Posterior cingulate gyrus (tissue), 11 donors: ENCODE results near the gene GALNT14.

Experiments used
- DNase-seq, 10 donors: peaks; one replicate each; pipeline versions ENCODE4 v3.0.0 to v3.0.0-alpha.2; 2020 to 2021; ENCODE audit warnings: mixed read lengths in 3 of 10
- intact Hi-C: fragments of 100-400 bp; cut with DNase I; formaldehyde crosslinking; loops from one replicate; pipeline ENCODE4 v1.15.1; 2023

Gene GALNT14

DNA sequence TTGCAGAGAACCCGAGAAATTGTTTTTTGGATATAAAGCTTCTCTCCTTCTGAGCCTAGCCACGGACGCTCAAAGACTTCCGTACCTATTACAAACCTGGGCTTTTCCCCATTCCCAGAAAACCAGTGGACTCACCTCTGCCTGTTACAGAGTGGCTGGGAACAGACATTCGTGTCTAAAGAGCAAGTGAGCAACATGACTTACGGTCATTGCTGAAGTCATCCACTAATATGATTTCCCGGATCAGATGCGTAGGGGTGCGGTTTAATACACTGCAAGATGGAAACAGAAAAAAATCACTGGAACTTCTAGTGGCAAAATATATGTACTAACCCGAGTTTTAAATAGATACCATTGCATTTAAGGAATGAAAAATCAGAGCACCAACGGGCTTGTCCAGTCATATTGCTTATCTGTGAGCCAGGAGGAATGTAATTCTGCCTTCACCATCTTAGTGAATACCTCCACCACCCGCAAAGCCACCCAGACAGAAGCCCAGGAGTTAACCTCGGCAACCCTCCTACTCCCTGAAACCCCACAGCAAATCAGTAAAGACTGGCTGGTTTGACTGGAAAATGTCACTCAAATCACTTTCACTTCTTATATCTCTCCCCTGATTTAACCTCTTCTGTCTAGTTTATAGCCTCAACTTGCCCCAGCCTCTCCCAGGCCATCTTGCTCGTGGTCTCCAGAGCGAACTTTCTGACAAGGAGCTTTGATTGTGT is 179.9 kb downstream of the GALNT14 start:
- intact Hi-C loops: no loop called here
- DNase-seq: no peak

DNA sequence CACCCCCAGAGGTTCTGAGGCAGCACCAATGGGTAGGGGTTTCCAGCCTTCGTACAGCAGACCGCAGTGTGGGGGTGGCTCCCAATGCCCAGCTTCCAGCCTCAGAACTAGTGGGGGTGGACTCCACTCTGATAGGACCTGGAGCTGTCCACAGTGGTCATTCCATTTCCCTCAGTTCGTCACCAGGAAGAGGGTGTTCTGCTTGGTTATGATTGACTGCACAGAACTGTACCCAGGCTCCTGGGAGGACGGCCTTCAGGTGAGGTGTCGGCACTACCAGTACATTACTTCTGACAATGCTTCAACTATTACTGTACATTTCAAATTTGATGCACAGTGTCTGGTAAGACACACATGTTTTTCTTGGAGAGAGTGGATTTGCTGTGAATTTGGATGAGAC is 180.6 kb downstream of the GALNT14 start:
- intact Hi-C loops: no loop called here
- DNase-seq: no peak

DNA sequence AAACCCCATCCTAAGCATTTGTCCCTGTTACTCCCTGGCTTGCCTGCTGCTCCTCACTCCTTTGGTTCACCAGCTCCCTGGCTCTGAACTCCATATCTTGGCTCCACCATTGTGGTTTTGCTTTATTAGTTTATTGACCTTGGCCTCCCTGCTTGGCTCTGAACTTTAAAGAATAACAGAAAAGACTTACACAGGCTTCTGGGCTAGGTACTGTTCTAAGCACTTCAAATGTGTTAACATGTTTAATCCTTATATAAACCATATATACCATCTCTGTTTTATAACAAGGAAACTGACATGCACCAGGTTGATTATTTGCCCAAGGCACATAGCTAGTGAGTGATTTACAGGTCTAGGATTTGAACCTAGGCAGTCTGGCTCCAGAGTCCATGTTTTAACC is 181.2 kb downstream of the GALNT14 start:
- intact Hi-C loops: no loop called here
- DNase-seq: no peak

- intact Hi-C loops: no loop called here
- DNase-seq: peak in 1 of 10 donors; percentile 65
Measured at GRCh38 chr2:30955516-30956132, 182.6 kb downstream of the GALNT14 start.

DNA sequence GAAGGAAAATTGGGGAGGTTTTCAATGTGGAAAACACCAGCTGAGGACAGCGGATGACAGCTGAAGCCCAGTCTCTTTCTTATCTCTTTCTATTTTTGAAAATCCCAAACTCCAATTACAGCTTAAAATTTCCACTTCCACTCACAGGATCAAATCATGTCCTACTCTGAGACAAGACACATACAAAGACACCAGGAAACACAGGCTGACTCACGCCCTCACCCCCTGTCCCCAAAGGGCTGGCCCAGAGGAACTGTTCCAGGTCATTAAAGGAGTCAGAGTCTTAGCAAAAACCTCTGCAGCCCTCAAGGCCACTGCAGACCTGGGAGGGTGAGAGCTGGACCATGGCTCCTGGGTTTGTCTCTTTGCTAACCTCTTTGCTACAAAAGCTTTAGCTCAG is 187.9 kb downstream of the GALNT14 start:
- peak in 1 of 10 donors; percentile 28 for DNase-seq
- intact Hi-C loops: no loop called here

DNA sequence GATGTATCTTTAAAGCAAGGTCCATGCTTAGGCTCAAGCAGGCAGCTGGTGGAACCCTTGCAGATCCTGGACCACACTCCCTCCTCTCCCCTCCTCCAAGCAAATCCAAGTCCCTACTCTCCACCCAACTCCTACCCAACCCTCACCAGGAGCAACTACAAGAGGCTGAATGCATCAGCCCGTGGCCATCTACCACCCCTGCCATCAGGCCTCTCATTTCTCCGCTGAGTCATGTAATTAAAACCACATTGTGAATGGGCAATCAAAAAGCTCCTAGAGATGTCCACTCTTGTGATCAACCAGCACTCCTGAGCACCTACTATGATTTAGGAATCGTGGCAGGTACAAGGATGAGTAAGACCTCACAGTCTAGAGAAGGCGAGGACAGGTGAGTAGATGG is 188.8 kb downstream of the GALNT14 start:
- intact Hi-C loops: no loop called here
- DNase-seq: no peak

GRCh38 chr2:30948857-30949256 is 189.4 kb downstream of the GALNT14 start:
- peak in 1 of 10 donors; percentile 28 for DNase-seq
- intact Hi-C loops: no loop called here

DNA sequence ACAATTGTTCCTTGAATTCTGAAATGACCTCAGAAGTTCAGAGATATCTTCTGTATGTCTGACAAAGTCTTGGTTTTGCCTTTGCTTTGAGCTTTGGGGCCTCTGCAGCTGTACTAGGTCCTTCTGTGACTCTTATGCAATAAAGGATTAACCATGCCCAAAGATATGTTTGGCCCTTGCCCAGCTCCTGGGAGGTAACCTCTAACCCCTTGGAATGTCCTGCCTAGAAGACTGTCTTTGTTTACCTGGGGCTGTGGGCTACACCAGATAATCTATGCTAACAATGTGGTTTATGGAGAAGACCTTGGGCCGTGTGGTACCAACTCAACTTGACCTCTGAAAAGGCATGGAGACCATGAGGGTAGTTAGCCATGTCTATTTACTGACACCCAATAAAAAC is 190.1 kb downstream of the GALNT14 start:
- intact Hi-C loops: no loop called here
- no peak for DNase-seq

DNA sequence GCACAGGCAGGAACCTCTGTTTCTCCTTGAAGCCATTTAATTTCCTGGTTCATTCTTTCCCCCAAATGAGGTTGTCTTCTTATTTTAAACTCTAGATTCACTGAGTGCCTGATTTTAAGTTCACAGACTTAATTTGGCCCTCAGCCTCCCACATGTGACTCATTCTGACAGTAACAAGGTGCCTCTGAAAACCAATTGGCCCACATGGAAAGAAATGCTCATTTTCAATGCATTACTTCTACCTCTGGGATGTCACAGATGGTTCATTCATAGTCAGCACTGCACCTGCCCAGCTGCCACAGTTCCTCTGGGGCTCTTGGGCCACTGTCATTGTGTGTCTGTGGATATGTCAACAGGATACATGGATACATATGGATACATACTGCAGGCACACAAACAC is 190.6 kb downstream of the GALNT14 start:
- intact Hi-C loops: no loop called here
- peak in 1 of 10 donors; percentile 58 for DNase-seq

- DNase-seq: no peak
- intact Hi-C loops: no loop called here
Measured at GRCh38 chr2:30942419-30942818, 195.8 kb downstream of the GALNT14 start.

GRCh38 chr2:30940839-30941238 is 197.4 kb downstream of the GALNT14 start:
- no peak for DNase-seq
- intact Hi-C loops: no loop called here

GRCh38 chr2:30939364-30939763 is 198.9 kb downstream of the GALNT14 start:
- DNase-seq: no peak
- intact Hi-C loops: no loop called here

- no peak for DNase-seq
Measured at GRCh38 chr2:30938196-30938595, 200.0 kb downstream of the GALNT14 start.

DNA sequence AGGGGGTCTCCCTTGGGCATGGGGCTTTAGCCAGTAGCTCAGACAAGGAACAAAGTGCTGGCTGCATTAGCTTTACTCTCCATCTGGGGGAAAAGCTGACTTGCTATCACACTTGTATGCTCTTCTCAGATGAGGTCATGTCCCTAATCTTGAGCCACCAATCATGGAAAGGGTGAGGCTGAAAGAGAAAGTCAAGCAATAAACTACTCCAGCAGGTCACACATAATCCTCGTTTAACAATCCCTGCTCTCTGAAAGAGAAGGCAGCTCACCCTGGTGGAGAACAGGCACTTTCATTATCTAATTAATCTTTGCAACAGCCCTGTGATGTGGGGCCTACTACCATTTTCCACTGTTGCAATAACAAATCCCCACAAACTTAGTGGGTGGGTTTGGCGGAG is 201.3 kb downstream of the GALNT14 start:
- intact Hi-C loops: no loop called here
- DNase-seq: no peak

More at GRCh38 chr2:30938196-30938595, 200.0 kb downstream of the GALNT14 start:
- intact Hi-C loops: no loop called here

DNA sequence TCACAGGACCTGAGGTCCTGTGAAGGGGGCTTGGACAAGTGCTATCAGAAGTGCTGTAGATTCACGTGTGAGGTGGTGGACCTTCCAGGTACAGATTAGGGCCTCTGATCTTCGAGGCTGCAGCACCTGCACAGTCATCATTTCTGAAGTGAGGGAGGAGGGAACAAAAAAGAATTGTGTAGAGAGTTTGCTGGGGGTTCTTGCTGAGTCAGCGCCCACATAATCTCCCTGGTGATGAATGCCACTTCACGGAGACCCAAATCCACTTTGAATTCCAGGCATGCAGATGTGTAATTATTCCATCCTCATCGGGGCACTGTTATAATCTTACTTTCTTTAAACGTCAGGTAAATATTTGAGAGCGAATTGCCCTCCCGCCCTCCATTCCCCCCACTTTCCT is 202.4 kb downstream of the GALNT14 start:
- intact Hi-C loops: no loop called here
- no peak for DNase-seq

- intact Hi-C loops: no loop called here
- DNase-seq: peak in 8 of 10 donors; percentile 55 to 92 (median 71)
Measured at GRCh38 chr2:30934066-30934465, 204.2 kb downstream of the GALNT14 start.

- peak in 1 of 10 donors; percentile 18 for DNase-seq
- intact Hi-C loops: no loop called here
Measured at GRCh38 chr2:30933496-30933895, 204.7 kb downstream of the GALNT14 start.

DNA sequence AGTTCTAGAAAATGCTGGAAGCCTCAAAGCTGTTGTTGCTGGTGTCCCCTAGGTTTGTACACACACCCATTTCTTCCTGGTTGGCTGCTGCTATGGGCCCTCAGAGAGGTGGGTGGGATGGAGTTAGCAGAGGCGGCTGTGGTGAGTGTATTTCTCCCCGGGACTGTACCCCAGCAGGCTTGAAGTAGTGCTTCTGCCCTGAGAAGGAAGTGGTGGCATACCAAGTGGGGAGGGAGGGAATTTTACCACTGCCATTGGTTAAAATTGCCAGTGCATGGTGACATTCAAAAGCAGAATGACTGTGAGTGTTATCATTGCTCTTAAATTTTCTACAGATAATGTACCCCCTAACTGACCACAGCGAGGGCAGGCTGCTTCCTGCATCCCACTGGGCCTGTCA is 205.4 kb downstream of the GALNT14 start:
- intact Hi-C loops: no loop called here
- DNase-seq: peak in 1 of 10 donors; percentile 42

DNA sequence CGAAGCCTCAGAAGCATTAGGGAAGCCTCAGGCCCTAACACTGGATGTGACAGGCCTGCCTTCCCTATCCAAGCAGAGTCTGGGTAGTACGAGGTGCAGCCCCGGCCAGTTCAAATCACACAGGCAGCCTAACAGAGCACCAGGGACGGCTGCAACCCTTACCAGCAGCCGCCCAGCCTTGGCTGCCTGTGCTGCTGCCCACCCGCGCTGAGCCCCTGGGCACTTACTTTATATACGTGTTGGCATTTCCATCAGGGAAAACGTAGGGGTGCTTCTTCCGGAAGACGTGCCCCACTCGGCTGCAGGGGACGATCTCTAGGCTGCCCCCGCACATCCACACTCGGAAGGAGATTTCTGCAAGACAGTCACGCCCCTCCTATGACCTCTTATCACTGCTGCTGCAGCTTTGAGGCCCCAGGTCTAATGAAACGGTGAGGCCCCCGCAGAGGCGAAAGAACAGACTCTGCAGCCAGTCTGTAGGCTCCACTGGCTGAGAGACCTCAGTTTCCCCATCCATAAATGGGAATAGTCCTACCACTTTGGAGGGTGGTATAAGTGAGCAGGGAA is 206.3 kb downstream of the GALNT14 start:
- DNase-seq: peak in 1 of 10 donors; percentile 65
- intact Hi-C loops: no loop called here

DNA sequence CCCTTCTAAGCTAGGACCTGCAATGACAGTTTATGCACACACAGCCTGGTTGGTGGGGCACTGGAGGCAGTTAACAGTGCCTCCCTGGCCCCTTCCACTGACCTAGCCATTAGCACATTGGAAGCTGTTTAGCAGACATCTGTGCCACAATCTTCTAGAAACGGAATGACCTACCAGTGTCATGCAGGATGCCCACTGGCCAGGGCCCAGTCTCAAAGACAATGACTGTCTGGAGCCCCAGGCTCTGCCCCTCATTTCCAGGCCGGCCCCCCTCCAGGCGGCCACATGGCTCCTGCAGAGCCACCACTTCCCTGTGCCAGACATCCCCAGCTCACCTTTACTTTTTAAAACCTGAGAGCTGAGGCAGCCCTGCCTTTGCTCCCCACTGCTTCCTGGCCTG is 207.5 kb downstream of the GALNT14 start:
- peak in 1 of 10 donors; percentile 10 for DNase-seq
- intact Hi-C loops: no loop called here

GRCh38 chr2:30927465-30928075 is 210.7 kb downstream of the GALNT14 start:
- DNase-seq: peak in 4 of 10 donors; percentile 25 to 83 (median 57)
- intact Hi-C loops: no loop called here
